ENCODE results near the gene CLDN6. TPM values are rescaled to one million over a fixed set of nuclear protein-coding genes. Genes with fewer than 3 reads are reported as not detected.

CLDN6 gene
- total and polyA plus RNA-seq, 2 of the 13 experiments (the other 11 are each of a cell fraction or from before 2014, with no cell fraction given), result 5.9 to 7.6 TPM

GRCh38 chr16:2996298-2996697, 21.7 kb downstream of the CLDN6 start:
- BruUV-seq (replicated peaks), result no TSS peak

More at GRCh38 chr16:2996298-2996697, 21.7 kb downstream of the CLDN6 start:
- H3K4me2 ChIP-seq (ENCODE audit: low read depth, low read length), result no peak overlapping the region
- no peak overlapping the region for H3K9ac ChIP-seq (ENCODE audit: insufficient read depth, low read depth, low read length)
- H3K9me3 ChIP-seq (ENCODE audit: low read length), result no peaks in the 10 kb centered on the region
- H3K27ac ChIP-seq (ENCODE audit: extremely low read length, insufficient read depth, low read length), result no peak overlapping the region
- intact Hi-C loops (cut with micrococcal nuclease; ENCODE audit: unreplicated experiment) (no loop called here), in situ Hi-C loops (cut with HindIII; ENCODE audit: extremely low pct_ligation_motif_present, low pct_unique_long_range_greater_than_20kb) (no loop called here)
- no peaks in the 10 kb centered on the region for H4K20me1 ChIP-seq (ENCODE audit: insufficient read depth, low read length)
- peaks cover 24% of the 10 kb centered on the region for H3K4me1 ChIP-seq (ENCODE audit: insufficient read depth, low read length)
- 71% methylated on average over 11 of the region's 13 CpGs for WGBS (ENCODE audit: low lambda C conversion rate)
- H3K27me3 ChIP-seq (ENCODE audit: control insufficient read depth in 1 of 2, insufficient read depth in 2 of 2, low read length in 2 of 2), result peaks cover 0 to 3% of the 10 kb centered on the region in 2 experiments; a peak in 1 of 5 replicates
- no peak for FAIRE-seq
- TF ChIP-seq REPIN1 (CRISPR knock-in tag; IDR thresholded peaks at IDR 0.05; ENCODE audit: borderline replicate concordance, low read depth) (no peak), NFAT5 (CRISPR knock-in tag; IDR thresholded peaks at IDR 0.05) (no peak), THAP11 (CRISPR knock-in tag; IDR thresholded peaks at IDR 0.05) (no peak)
- TF ChIP-seq, protein P1, sequence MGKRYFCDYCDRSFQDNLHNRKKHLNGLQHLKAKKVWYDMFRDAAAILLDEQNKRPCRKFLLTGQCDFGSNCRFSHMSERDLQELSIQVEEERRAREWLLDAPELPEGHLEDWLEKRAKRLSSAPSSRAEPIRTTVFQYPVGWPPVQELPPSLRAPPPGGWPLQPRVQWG (CRISPR knock-in tag; IDR thresholded peaks at IDR 0.05; ENCODE audit: borderline replicate concordance, low read depth), result no peak
- ChIA-PET CTCF (ENCODE audit: low intra/inter-chr PET ratio, low total read pairs) (no interaction called here), POLR2A (no interaction called here)
- no peak for ATAC-seq
- no peak overlapping the region for H2AFZ ChIP-seq (ENCODE audit: low read length)
- H3K4me3 ChIP-seq (replicated peaks in 1 of 3; ENCODE audit: insufficient read depth in 1 of 3, low read depth in 2 of 3, low read length in 3 of 3), result no peak overlapping the region
- no peak for DNase-seq (ENCODE audit: low spot score)
- no peaks in the 10 kb centered on the region for H3K36me3 ChIP-seq (replicated peaks in 1 of 2; ENCODE audit: control insufficient read depth in 1 of 2, insufficient read depth in 2 of 2, low read length in 2 of 2)
- no peaks in the 10 kb centered on the region for H3K79me2 ChIP-seq (ENCODE audit: insufficient read depth, low read length)
